ENCODE measurements around the gene DDR1. TPM values are rescaled to one million over a fixed set of nuclear protein-coding genes. Genes with fewer than 3 reads are reported as not detected.

The DDR1 gene
- total RNA-seq, 2 donors from 2014 or later = 140 to 151 TPM

DNA sequence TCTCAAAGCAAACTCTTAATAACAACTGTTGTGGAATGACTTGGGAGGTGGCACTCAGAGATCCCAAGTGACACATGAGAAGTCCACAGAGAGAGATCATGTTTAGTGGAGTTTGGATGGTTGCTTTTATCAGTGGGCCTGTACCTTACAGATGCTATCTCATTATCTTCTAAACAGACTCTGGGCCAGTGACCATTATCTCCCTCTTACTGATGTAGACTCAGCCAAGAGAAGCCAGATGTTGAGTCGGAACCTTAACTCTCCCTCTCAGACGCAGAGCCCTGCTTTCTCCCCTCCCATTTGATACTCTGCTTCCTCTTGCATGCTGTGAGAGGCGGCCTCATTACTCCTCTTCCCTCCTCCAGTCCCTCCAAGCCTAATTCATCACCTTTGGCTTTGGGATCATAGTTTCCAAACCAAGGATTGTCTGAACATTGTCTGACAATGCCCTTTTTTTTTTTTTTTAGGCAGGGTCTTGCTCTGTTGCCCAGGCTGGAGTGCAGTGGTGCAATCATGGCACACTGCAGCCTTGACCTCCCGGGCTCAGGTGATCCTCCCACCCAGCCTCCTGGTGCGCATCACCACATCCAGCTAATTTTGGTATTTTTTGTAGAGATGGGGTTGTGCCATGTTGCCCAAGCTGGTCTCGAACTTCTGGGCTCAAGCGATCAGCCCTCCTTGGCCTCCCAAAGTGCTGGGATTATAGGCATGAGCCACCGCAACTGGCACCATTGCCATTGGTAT, 4.5 kb upstream of the DDR1 start:
- WGBS, 2 experiments (ENCODE audit: insufficient coverage in 1 of 2, insufficient read length in 1 of 2) = 75 to 76% methylated on average over 5 to 8 of the region's 8 CpGs
- Mint-ChIP-seq H3K4me1 (peaks cover 45% of the 10 kb centered on the region), H3K27ac (no peak overlapping the region), H3K27me3 (ENCODE audit: insufficient read depth) (peaks cover 3% of the 10 kb centered on the region), H3K9me3 (peaks cover 8% of the 10 kb centered on the region), H3K36me3 (ENCODE audit: low read depth) (peaks cover 3% of the 10 kb centered on the region), H3K4me3 (no peak overlapping the region)
- Histone ChIP-seq H3K9ac (ENCODE audit: extremely low read depth, low read length, poor library complexity, severe bottlenecking) (no peak overlapping the region), H3K9me3 (ENCODE audit: control insufficient read depth, low read length) (no peaks in the 10 kb centered on the region), H3K36me3 (ENCODE audit: control insufficient read depth, insufficient read depth, low read length) (no peaks in the 10 kb centered on the region), H3K27ac (ENCODE audit: low read depth, low read length) (peak overlapping the region; percentile 99), H3K4me1 (ENCODE audit: control insufficient read depth, insufficient read depth, low read length) (peaks cover 5% of the 10 kb centered on the region), H3K4me3 (ENCODE audit: low read length) (peak overlapping the region; percentile 74), H3K27me3 (ENCODE audit: control insufficient read depth, insufficient read depth, low read length, poor library complexity, severe bottlenecking) (no peaks in the 10 kb centered on the region)
- peak; percentile 44 for DNase-seq
- TF ChIP-seq, protein P1, sequence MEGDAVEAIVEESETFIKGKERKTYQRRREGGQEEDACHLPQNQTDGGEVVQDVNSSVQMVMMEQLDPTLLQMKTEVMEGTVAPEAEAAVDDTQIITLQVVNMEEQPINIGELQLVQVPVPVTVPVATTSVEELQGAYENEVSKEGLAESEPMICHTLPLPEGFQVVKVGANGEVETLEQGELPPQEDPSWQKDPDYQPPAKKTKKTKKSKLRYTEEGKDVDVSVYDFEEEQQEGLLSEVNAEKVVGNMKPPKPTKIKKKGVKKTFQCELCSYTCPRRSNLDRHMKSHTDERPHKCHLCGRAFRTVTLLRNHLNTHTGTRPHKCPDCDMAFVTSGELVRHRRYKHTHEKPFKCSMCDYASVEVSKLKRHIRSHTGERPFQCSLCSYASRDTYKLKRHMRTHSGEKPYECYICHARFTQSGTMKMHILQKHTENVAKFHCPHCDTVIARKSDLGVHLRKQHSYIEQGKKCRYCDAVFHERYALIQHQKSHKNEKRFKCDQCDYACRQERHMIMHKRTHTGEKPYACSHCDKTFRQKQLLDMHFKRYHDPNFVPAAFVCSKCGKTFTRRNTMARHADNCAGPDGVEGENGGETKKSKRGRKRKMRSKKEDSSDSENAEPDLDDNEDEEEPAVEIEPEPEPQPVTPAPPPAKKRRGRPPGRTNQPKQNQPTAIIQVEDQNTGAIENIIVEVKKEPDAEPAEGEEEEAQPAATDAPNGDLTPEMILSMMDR (conservative IDR thresholded peaks at IDR 0.05) = no peak

DNA sequence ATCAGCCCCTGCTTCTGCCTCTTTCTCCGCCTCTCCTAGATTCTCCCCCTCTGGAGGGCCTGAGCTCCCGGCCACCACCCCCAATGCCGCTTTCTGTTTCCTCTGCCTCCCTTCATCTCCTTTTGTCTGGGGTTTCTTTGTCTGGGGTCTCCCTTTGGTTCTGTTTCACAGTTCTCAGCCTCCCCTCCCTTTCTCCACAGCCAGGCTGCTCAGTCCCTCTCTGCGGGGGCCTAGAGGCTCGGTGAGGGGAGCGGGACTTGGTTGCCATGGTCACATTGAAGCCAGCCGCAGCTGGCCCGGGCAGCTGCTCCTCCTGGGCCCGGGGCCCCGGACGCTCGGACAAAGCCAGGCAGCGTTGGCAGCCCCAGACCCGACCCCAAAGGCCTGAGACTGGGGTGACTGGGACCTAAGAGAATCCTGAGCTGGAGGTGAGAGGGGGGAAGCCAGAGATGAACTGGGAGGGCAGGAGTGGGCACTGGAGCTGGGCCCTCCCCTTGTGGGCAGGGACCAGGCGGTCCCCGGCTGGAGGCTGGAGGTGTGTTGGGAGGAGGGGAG, 3.5 kb upstream of the DDR1 start:
- peak; percentile 90 for DNase-seq
- Histone ChIP-seq H3K4me1 (ENCODE audit: control insufficient read depth, insufficient read depth, low read length) (peaks cover 11% of the 10 kb centered on the region), H3K27ac (ENCODE audit: low read depth, low read length) (peak overlapping the region; percentile 99)

DNA sequence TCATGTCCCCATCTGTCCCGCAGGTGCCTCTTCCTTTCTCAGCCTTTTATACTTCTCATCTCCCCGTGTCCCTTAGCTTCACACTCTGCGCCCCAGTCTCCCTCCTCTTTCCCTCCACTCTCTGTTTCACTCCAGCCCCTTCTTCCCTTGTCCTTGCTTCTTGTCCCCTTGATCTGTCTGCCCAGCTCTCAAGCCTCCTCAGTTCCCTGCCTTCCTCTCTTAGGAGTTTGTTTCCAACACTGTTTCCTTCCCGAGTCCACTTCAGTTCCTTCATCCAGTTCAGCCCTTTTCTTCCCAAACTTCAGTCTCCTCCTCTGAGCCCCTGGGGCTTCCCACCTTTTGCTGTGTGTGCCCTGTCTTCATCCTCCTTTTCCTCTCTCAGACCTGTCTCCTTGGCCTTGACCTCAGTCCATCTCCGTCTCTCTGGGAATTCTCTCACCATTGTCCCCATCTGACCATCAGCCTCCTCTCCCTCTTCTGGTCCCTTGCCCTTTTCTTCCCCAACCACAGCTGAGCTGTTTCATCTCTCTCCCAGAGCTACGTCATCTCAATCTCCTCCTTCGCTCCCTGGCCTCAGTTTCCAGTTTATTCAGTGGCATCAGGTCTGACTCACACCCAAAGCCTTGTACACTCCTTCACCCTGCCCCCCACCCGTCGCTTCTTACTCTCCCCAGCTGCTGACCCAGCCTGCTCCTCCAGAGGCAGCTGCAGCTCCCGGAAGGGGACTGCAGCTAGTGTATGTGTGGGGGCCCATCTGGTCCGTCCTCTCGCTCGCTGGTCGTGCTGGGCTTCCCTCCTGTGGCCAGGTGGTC, 2.7 kb upstream of the DDR1 start:
- TF ChIP-seq, protein P1 (conservative IDR thresholded peaks at IDR 0.05) = no peak
- H3K4me3 Mint-ChIP-seq = peak overlapping the region; percentile 79
- H3K4me1 Mint-ChIP-seq = peaks cover 62% of the 10 kb centered on the region
- peaks cover 18% of the 10 kb centered on the region for H3K4me1 ChIP-seq (ENCODE audit: control insufficient read depth, insufficient read depth, low read length)
- H3K36me3 Mint-ChIP-seq (ENCODE audit: low read depth) = no peaks in the 10 kb centered on the region
- no peaks in the 10 kb centered on the region for H3K27me3 ChIP-seq (ENCODE audit: control insufficient read depth, insufficient read depth, low read length, poor library complexity, severe bottlenecking)
- no peaks in the 10 kb centered on the region for H3K9me3 ChIP-seq (ENCODE audit: control insufficient read depth, low read length)
- whole genome bisulfite sequencing, 2 experiments (ENCODE audit: insufficient coverage in 1 of 2, insufficient read length in 1 of 2) = 45 to 72% methylated on average over 10 to 14 of the region's 14 CpGs
- H3K27me3 Mint-ChIP-seq (ENCODE audit: insufficient read depth) = peaks cover 3% of the 10 kb centered on the region
- DNase-seq = peak; percentile 65
- peak overlapping the region; percentile 69 for H3K27ac Mint-ChIP-seq
- peak overlapping the region; percentile 13 for H3K9ac ChIP-seq (ENCODE audit: extremely low read depth, low read length, poor library complexity, severe bottlenecking)
- peak overlapping the region; percentile 99 for H3K27ac ChIP-seq (ENCODE audit: low read depth, low read length)
- H3K36me3 ChIP-seq (ENCODE audit: control insufficient read depth, insufficient read depth, low read length) = no peaks in the 10 kb centered on the region
- H3K4me3 ChIP-seq (ENCODE audit: low read length) = peak overlapping the region; percentile 90
- no peaks in the 10 kb centered on the region for H3K9me3 Mint-ChIP-seq

More for the DNA sequence above, 3.5 kb upstream of the DDR1 start:
- H3K4me3 ChIP-seq (ENCODE audit: low read length) = peak overlapping the region; percentile 74
- TF ChIP-seq, protein P1 (conservative IDR thresholded peaks at IDR 0.05) = no peak
- Mint-ChIP-seq H3K9me3 (no peaks in the 10 kb centered on the region), H3K4me3 (peak overlapping the region; percentile 79), H3K36me3 (ENCODE audit: low read depth) (no peaks in the 10 kb centered on the region), H3K27ac (no peak overlapping the region), H3K27me3 (ENCODE audit: insufficient read depth) (peaks cover 3% of the 10 kb centered on the region), H3K4me1 (peaks cover 54% of the 10 kb centered on the region)
- peak overlapping the region; percentile 13 for H3K9ac ChIP-seq (ENCODE audit: extremely low read depth, low read length, poor library complexity, severe bottlenecking)
- 20 to 22% methylated on average over 4 to 16 of the region's 16 CpGs for WGBS, 2 experiments (ENCODE audit: insufficient coverage in 1 of 2, insufficient read length in 1 of 2)
- no peaks in the 10 kb centered on the region for H3K27me3 ChIP-seq (ENCODE audit: control insufficient read depth, insufficient read depth, low read length, poor library complexity, severe bottlenecking)
- no peaks in the 10 kb centered on the region for H3K36me3 ChIP-seq (ENCODE audit: control insufficient read depth, insufficient read depth, low read length)
- H3K9me3 ChIP-seq (ENCODE audit: control insufficient read depth, low read length) = no peaks in the 10 kb centered on the region
